Activated gamma-delta T cell treated with Interleukin-2 at 50 U/mL for 16 hours (primary cell): ENCODE measurements around the gene ADCY5.

ENCODE experiments used
- DNase-seq: peaks from one replicate; pipeline ENCODE4 v3.0.0-alpha.2; 2020

ADCY5 gene

DNA sequence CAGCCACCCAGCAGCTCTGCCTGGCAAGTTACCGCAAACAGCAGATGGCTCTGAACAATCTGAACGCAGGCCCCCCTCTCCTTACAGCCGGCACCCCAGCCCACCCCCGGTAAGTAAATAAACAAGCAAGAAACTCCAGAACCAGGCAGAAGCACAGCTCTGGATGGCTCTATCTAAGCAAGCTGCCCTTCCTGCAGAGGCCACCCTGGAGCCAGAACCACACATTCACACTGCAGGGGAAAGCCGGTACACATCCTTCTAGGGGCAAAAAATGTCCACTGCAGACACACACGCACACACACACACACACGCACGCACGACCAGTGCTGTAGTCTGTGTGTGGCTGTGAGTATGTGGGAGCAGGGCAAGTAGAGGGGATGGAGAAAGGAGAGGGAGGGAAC, 63.9 kb downstream of the ADCY5 start:
- no peak for DNase-seq

DNA sequence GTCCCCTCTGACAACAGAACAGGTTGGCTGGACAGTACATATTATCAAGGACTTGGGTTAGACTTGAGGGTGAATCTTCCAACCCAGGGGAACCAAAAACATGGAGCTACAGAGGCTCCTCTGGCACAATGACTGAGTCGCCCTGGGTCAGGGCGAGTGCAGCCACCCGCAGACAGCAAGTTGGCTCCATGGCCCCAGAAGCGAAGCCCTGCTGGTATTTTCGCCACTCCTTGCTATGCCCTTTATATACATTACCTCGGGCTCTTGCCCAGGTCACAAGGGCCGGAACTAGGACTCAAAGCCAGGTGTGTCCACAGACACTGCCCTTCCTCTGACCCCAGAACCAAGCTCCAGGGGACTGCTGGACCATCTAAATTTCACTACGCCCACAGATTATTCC, 64.6 kb downstream of the ADCY5 start:
- no peak for DNase-seq

DNA sequence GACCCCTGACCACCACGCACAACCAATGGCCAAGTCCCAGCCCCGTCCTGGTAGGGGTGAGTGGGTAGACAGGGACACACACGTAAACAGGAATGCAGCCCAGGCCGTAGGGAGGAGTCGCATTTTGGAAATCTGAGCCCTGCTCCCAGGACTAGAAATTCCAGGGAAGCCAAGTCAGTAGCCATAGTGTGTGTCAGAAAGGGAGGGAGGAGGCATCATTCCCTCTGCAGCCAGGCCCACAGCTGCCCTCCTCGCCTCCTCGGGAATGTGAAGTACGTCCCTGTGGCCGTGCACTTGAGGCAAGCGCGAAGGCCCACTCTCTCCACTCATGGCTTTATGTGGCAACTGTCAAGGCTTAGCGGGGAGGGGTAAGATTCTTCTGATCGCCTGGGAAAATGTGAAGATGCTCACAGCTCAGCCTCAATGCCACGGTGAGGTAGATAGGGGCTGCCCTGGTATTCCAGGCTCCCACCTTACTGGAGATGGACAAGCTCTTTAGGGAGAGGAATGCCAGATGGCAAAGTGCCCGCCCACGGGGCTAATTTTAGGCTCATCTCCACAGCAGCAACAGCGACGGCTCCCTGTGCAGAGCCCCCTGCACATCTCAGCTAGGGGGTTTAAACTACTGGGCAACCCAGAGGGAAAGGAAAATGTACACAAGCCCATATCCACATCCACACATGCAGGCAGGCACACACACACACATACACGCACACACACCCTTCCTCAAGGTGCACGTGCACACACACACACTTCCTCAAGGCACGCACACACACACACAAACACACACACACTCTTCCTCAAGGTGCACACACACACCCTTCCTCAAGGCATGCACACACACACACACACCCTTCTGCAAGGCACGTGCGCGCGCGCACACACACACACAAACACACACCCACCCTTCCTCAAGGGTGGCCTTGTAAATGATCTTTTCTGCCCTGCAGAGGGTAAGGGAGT, 65.5 kb downstream of the ADCY5 start:
- no peak for DNase-seq

DNA sequence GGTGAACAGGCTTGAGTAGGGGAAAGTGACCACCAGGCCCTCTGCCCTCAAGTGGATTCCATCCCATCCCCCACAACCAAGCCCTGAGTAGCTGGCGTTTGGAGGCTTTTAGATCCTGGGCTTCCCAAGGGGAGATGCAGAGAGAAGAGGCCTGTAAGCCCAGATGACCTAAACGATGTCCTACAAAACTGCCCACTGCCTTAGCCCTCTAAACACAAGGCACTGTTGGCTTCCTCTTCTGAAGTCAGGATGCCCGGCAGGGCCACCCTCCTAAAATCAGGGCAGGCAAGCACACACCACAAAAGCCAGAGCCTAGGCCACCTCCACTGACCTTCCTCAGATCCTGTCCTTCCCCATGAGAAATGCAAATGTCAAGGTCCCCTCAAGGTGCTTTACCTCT, 68.6 kb downstream of the ADCY5 start:
- no peak for DNase-seq

DNA sequence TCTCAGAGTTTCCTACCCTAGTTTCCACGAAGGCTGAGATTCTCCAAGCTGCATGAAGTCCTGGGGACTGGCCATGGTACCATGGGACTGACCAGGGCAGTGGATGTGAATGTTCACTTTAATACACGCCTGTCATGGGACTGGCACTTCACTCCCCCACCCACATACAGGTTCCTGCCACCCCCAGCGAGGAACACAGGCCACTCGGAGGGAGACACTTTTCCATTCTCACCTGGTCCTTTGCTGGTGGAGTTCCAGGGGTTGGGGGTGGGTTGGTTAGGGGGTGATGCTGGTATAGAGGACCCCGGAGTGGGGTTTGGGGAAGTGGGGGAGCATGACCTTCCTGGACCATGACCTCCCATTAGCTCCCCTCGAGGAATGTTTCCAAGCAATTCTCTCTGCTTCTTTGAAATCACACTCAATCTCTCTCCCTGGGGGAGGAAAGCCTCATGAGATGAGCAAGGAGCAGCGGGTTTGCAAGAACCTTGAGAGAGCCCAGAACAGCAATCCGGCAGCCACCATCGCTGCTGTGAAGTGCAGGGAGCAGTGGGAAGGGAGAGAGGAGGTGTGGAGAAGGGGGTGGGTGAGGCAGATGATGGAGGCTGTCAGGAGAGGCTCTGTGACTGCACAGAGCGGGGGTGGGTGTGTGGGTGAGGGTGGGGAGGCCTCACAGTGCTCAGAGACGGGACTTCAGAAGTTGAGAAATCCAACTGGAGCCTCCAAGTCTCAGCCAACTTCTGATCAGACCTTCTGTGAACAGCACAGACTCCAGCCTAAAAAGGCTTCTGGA, 69.7 kb downstream of the ADCY5 start:
- no peak for DNase-seq

DNA sequence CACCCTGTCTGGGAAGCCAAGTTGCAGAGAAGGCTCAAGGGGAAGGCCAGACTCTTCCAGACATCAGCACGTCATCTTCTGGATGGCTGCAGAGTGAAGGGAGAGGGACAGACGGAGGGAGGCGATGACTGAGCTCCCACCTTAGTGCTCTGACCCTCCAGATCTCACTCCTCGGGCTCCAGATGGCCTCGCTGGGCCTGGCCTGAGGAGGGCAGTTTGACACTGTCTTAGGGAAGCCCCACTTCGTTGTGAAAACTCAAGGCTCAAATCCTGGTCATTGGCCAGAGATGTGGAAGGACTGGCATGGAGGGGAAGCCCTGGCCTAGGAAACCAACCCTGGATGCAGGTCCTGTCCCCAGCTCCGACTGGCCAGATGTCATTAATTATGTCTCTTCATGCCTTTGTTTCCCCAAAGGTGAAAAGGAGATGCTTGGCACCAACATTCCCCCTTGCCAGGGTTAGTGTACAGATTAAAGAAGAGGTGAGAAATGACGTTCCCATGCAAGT, 70.4 kb downstream of the ADCY5 start:
- no peak for DNase-seq

DNA sequence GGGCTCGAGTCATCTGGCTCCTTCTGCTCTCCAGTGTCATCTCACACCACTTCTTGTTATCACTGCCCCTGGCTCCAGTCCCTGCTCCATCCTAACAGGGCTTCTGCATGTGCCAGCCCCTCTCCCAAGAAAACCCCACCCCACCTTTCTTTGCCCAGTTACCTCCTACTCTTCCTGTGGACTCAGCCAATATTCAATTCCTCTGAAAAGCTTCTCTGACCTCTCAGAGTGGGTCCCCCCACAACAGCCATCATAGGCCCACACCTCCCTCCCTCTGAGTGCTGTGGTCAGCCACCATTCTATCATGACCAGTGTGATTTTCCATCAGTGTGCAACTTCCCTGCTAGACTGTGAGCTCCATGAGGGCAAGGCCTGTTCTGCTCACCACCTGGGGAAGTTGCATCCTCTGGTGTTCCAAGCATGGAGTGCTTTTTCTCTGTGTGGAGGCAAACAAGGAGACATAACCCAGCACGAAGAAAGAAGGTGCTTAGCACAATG, 71.6 kb downstream of the ADCY5 start:
- no peak for DNase-seq

DNA sequence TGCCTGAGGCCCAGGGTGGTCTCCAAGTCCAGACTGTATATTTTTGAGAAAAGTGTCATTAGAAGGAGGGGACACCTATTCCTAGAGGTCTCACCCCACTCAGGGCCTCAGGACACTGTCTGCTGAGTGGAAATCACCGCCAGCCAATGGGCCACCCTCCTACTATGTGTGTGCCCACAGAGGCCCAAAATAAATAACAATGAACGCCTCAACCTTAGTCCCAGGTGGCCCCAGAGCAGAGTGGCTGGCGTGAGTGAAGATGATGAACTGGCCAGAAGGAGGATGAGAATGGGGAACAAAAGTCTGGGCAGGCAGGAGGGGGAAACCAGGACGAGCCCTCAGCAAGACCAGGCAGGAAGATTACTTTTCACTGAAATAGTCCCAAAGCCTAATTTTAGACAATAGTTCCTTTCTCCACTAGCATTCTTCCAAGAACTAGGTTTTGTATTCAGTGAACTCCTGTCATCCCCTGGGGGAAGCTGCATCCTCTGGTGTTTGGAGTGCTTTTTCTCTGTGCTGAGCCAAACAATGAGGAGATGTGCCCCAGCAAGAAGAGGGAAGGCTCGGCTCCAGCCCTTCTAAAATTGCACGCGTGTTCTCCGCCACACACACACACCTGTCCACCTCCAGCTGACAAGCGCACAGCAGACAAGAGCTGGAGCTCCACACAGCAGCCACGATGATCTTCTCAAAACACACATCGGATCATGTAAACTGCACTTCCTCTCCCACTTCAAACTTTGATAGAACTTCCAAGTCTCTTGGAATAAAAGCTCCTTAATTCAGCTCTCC, 72.2 kb downstream of the ADCY5 start:
- no peak for DNase-seq

DNA sequence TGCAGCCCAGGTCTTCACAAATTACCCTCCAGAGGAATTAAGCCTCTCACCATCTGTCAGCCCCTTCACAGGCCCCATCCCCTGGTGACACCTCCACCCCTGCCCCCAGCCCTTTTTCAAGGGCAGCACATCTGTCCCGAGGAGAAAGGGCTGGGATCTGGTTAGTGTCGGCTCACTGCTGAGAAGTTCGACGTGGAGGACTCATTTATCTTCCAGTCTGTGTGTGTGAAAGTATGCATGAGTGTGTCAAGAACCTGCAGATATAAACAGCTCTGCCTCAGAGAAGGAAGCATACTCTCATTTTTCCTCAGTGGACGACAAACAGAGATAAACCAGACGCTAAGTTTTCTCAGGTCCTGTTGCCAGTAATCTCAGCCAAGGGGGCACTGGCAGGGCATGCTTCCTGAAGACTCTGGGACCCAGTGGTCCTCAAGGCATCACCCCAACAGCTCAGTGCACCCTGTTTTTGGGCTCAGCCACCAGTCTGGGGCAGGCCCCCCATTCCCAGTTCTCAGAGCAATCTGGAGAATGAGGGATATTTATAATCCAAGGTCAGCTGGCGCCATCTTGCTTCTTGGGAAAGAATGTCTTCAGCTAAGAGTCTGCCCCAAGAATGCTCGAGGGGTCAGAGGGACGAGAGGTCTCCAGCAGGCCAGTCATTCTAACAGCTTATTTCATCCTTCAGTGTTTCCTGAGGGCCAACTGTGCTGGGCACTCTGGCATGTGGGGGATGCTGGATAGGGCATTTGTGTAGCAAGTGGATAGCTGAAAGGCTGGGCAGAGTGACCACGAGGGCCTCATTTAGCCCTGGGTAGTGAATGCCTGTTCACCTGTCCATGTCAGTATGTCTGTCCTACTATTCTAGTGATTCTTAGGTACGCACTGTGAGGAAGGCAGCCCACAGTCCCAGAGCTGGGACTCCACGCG, 73.6 kb downstream of the ADCY5 start:
- DNase-seq, result no peak

DNA sequence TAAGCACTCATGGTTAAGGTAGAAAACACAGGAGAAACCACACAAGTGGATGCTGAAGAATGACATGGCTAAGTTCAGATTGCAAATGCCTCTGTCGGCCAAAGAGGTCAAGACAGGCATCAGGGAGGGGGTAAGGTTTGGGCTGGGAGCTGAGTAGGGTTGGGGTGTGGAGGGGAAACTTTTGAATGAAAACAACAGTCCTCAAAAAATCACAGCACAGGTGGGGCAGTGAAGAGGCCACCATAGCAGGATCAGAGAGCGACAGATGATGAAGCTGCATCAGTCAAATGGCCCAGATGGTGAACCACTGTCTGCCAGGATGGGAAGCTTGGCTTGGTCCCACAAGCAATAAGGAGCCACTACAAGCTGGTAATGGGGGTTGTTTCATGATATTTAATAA, 74.9 kb downstream of the ADCY5 start:
- no peak for DNase-seq

DNA sequence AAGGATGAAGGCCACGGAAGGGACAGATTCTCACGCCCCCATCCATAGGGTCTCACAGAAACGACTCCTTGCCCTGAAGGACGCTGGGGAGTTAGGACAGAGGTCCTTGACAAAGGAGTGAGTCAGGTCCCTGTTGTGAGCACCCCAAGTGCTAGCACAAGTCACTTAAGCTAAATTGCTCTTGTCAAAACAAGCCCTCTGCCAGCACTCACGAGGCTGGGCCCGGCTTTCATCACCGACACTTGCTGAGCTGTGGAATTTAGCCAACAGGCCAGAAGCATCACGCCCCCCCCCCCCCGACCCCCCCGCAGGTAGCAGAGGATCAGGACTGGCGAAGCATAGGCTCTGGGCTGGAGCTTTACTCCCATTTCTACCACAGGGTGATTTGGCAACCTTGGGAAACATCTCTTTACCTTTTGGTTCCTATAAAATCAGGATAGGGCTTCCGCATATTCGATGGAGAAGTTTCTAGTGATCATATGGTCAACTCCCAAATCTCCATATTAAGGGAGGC, 75.4 kb downstream of the ADCY5 start:
- no peak for DNase-seq

DNA sequence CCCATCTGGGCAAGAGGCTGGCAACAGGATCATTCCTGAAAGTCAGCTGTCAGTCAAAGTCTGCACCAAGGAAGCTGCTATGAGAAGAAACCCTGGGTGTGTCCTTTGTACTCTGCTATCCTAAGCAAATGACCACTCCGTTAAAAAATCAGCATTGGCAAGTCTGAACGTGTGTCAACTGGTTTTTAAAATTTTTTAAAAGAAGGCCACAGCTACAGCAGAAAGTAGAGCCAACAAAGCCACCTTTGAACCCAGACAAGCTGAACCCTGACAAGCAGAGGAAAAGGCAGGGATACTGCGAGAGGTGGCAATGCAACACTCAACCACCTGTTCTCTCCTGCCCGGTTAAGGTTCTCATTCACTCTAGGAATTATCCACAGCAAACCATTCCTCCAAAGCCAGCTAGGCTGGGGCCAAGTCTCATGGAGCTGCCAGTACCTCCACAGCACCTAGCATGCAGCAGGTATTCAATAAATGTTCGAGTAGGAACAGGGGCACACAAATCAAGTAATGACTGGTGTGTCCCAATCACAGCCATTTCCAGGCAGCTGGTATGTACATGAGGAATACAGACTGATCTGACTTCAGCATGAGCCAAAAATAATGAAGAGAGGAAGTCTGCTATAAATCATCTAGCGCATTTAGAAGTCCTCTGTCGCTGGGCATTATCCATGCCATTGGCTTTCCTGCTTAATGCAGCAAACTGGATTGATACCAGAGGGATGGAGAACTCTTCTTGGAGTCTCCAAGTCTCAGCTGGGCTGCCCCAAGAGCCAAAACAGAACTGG, 76.0 kb downstream of the ADCY5 start:
- DNase-seq, result no peak

DNA sequence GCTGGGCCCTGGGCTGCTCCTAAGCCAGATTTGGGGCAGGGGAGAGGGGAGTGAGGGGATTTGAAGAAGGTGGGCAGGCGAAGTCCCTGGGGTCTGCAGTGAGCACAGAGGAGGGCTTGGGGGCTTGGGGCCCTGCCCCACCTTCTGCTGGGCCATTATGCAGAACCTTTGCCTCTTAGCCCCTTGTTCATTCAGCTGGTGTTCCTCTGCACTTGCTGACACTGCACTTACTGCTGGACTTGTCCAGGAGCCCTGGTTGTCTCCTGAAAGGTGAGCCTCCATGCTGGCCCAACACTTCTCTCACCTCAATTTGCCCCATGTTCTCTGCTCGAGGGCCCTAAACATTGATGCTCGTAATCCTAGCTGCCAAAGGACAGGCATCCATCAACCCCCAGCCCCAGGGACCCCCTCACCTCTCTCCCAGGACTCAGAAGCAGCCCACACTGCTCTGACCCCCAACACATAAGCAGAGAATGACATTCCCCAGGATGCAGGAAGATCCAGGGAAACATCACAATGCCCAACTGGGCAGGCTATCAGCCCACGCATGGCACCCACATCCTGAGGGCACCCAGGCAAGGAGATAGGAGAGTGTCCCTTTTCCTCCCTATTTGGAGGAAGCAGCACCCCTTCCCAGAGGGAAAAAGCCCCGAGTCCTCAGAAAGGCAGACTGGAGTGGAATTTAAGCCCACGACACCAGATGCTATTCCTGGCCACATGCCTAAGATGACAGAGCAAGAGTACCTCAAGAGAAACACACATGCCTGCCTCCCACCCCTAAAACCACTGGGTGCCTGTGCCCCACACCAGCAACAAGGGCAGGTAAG, 76.8 kb downstream of the ADCY5 start:
- no peak for DNase-seq

DNA sequence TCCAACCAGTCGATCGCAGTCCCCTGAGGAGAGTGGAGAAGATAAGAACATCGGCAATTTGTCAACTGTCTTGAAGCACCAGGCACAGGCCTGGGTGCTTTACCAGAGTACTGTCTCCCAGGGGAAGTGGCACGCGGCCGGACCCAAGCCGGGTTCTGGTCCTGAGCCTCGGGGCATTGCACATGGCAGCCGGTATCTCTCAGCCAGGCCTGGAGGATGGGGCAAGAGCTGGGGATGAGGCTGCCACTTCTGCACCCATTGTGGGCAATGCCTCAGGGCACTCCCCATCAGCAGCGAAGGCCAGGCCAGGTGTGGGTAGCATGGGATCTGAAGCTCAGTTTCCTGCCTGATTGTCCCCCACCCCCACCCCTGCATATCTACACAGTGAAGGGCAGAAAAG, 77.5 kb downstream of the ADCY5 start:
- no peak for DNase-seq

DNA sequence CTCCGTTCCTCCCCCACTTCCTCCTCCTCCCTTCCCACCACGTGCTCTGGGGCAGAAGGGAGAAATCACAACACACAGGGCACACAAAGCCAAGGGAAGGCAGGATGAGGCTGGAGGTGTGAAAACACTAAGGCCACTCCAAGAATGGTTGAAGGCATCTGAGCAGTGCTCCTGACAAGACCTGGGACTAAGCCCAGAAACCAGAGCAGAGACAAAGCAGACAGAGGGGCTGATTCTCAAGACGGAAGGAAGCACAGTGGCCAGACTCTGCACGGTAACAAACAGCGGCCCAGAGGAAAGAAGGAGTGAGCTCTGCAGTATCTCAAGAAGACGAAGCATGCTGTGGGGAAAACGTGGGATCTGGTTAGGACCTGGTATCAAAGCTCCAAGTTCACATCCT, 78.1 kb downstream of the ADCY5 start:
- DNase-seq, result no peak

DNA sequence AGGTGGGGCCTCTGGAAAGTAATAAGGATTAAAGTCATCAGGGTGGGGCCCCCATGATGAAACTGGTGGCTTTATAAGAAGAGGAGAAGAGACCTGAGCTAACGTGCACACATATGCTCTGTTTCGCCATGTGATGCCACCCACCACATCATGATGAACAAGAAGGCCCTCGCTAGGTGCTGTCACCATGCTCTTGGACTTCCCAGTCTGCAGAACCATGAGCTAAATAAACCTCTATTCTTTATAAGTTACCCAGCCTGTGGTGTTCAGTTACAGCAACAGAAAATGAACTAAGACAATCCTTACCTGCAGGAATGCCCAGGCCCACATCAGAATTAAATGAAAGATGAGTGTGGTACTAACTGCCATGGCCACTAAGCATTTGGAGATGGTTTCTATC, 79.8 kb downstream of the ADCY5 start:
- no peak for DNase-seq

DNA sequence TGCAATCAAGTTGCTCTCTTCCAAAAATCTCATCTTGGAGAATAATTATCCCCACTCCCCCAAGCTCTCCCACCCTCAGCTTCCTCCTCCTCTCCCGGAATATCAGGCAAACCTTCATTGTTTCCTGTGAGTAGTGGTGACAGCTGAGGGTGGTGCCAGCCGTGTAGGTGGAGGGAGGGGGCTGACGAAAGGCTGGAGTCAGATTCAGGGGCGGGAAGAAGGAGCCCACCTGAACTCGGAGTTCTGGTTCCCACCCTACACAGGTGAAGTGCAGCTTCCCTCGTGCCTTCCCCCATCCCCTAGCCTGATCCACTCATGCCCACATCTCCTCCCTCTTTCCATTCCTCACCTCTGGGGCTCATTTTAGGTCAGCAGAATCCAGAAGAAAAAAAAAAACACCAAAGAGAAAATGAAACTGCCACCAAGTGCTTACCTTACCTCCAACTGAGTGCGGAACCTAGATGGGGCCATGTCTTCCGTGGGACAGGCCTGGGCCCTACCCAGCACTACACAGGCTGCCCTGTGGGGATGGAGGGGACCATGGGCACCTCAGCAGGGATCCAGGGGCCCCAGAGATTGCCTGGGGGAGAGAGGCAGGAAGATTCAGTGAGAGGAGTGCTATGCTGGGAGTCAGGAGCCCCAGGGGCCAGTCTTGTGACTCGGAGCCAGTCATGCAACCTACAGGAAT, 81.3 kb downstream of the ADCY5 start:
- DNase-seq, result no peak

DNA sequence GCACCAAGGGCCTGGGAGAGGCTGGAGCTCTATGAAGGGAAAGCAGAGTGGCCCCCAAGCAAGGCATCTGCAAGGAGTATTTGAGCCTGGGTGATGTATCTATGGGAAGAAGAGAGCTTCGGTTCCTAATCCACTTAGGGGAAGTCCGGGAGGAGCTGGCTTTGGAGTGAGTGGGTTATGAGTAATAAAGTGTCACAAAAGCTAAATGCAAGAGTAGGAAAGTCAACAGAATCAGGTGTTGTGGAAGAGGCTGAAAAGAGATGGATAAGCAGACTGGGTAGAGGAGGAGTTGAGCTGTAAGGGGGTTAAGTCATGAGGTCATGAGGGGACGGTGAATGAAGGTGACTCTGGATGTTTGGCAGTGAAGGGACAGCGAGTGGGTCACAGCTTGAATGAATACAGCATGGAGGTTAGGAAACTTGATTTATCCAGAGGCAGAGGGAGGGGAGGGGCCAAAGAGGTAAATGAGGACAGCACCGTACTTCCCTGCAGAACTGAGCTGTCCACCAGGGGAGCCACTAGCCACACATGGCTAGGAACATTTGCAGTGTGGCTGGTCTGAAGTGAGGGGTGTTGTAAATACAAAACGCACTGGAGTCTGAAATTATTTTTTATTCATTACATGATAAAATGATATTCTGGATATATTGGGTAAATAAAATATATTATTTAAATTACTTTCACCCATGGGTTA, 83.3 kb downstream of the ADCY5 start:
- DNase-seq, result no peak
